GM20000 (cell line): ENCODE measurements around the gene AGBL5.

Source experiments
- DNase-seq: peaks from one replicate; pipeline ENCODE4 v3.0.0; 2012; ENCODE audit warnings: low spot score
- CTCF ChIP-seq: IDR thresholded peaks from 2 replicates; pipeline ENCODE4 v1.5.1; 2012; ENCODE audit warnings: mild to moderate bottlenecking, control low read depth; ENCODE audit errors: extremely low read depth, missing control alignments

The AGBL5 gene

GRCh38 chr2:27096748-27097297 lies 45.4 kb downstream of the AGBL5 start:
- no peak for TF ChIP-seq CTCF
- DNase-seq: no peak

- no peak for TF ChIP-seq CTCF
- no peak for DNase-seq
These were observed 45.9 kb downstream of the AGBL5 start for GRCh38 chr2:27097341-27097740.

- no peak for DNase-seq
- no peak for TF ChIP-seq CTCF
These were observed 48.0 kb downstream of the AGBL5 start for GRCh38 chr2:27099334-27099955.

- TF ChIP-seq CTCF: no peak
- DNase-seq: no peak
These were observed 48.6 kb downstream of the AGBL5 start for GRCh38 chr2:27100036-27100435.

- DNase-seq: no peak
- TF ChIP-seq CTCF: no peak
These were observed 50.9 kb downstream of the AGBL5 start for GRCh38 chr2:27102329-27102728.

GRCh38 chr2:27105981-27106380 lies 54.5 kb downstream of the AGBL5 start:
- no peak for DNase-seq
- no peak for TF ChIP-seq CTCF

- no peak for TF ChIP-seq CTCF
These were observed 56.8 kb downstream of the AGBL5 start for GRCh38 chr2:27108221-27108620.

More at GRCh38 chr2:27108221-27108620, 56.8 kb downstream of the AGBL5 start:
- DNase-seq: no peak
